Brain microvascular endothelial cell (primary cell): ENCODE data around the gene FYN.

Source experiments
- DNase-seq: peaks from one replicate; pipeline ENCODE4 v3.0.0-alpha.2; 2020
- H3K27ac ChIP-seq: fragments of 250-450 bp; sonication (Bioruptor Pico); 2 replicates; pipeline ENCODE4 v1.5.1; 2020; ENCODE audit warnings: mild to moderate bottlenecking, moderate library complexity
- H3K27me3 ChIP-seq: fragments of 250-450 bp; sonication (Bioruptor Pico); replicated peaks from 2 replicates; pipeline ENCODE4 v1.5.1; 2020; ENCODE audit warnings: mild to moderate bottlenecking
- H3K36me3 ChIP-seq: fragments of 250-450 bp; sonication (Bioruptor Pico); replicated peaks from 2 replicates; pipeline ENCODE4 v1.5.1; 2020; ENCODE audit warnings: mild to moderate bottlenecking
- H3K4me3 ChIP-seq: 2 replicates; pipeline ENCODE4 v1.5.1; 2011; ENCODE audit warnings: low read depth, mild to moderate bottlenecking, control low read depth, low read length, moderate library complexity
- in situ Hi-C: cut with HindIII; loops from 2 replicates; pipeline ENCODE4 v1.10.0; 2017; ENCODE audit warnings: low sequenced_read_pairs, low pct_ligation_motif_present
- TF ChIP-seq, protein P1 (sequence below): IDR thresholded peaks from 2 replicates; pipeline ENCODE4 v1.5.1; 2011; ENCODE audit warnings: low read depth, mild to moderate bottlenecking, moderate library complexity, low read length, control low read depth, inconsistent platforms; ENCODE audit errors: missing control alignments

FYN gene

DNA sequence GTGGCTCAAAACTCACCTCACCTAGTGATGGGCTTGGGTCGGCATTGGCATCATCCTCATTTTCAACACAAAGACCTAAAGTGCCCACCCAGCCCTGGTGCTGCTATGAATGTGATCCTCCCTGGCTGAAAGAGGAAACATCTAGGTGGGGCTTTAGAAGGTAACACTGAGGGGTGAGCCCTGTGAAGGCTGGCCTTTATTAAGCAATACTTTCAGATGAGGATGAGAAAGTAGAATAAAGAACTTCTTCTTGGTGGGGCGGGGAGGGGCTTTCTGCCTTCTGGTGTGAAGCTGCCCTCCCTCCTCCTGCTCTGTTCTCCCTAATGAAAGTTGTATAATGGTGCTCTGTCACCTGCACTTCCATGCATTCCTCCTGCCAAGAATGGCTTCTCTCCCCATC, 134.6 kb downstream of the FYN start:
- in situ Hi-C loops, result no loop called here
- no peaks in the 10 kb centered on the region for H3K36me3 ChIP-seq
- H3K4me3 ChIP-seq, result no peak overlapping the region
- H3K27me3 ChIP-seq, result no peaks in the 10 kb centered on the region
- no peak overlapping the region for H3K27ac ChIP-seq
- no peak for DNase-seq
- TF ChIP-seq, protein P1, sequence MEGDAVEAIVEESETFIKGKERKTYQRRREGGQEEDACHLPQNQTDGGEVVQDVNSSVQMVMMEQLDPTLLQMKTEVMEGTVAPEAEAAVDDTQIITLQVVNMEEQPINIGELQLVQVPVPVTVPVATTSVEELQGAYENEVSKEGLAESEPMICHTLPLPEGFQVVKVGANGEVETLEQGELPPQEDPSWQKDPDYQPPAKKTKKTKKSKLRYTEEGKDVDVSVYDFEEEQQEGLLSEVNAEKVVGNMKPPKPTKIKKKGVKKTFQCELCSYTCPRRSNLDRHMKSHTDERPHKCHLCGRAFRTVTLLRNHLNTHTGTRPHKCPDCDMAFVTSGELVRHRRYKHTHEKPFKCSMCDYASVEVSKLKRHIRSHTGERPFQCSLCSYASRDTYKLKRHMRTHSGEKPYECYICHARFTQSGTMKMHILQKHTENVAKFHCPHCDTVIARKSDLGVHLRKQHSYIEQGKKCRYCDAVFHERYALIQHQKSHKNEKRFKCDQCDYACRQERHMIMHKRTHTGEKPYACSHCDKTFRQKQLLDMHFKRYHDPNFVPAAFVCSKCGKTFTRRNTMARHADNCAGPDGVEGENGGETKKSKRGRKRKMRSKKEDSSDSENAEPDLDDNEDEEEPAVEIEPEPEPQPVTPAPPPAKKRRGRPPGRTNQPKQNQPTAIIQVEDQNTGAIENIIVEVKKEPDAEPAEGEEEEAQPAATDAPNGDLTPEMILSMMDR, result no peak

DNA sequence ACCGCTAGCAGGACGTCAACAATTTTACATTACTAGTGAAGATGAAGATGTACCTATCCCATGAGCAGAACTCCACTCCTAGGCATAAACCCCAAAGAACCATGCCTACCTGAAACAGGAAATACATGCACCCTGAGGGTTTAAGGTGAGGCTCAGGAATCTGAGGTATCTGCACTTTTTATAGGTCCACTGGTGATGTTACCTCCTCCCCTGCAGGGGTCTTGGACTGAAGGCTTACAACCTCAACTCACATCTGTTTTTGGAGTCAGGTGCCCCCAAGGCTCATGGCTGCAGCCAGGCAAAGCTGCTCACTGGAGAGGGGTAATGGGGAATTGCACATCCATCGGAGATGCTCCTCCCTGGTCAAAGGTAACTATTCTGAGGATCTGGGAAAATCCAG, 135.1 kb downstream of the FYN start:
- H3K36me3 ChIP-seq, result no peaks in the 10 kb centered on the region
- in situ Hi-C loops, result no loop called here

DNA sequence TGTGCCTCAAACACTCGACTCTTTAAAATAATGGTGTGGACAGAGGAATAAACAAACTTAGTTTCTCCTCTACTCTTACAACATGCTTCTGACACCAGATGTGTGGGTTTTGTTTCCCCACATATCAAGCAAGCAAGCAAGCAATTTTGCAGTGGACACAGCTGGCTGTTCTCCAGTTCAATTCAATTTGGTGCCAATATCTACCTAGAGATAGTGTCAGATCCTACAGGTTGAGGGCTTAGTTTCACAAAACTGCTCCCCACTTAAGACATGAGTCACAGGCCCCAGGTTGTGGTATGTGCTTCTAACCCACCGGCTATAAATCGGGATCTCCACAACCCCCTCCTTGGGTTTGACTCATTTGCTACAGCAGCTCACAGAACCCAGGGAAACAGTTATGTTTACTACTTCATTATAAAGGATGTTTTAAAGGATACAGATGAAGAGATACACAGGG, 136.2 kb downstream of the FYN start:
- Histone ChIP-seq H3K27me3 (no peaks in the 10 kb centered on the region), H3K36me3 (no peaks in the 10 kb centered on the region), H3K4me3 (no peak overlapping the region), H3K27ac (no peak overlapping the region)
- DNase-seq, result no peak
- TF ChIP-seq, protein P1, result no peak
- in situ Hi-C loops, result no loop called here

More for the DNA sequence above, 135.1 kb downstream of the FYN start:
- no peak overlapping the region for H3K4me3 ChIP-seq
- H3K27ac ChIP-seq, result no peak overlapping the region
- no peak for DNase-seq
- H3K27me3 ChIP-seq, result no peaks in the 10 kb centered on the region
- TF ChIP-seq, protein P1, result no peak

DNA sequence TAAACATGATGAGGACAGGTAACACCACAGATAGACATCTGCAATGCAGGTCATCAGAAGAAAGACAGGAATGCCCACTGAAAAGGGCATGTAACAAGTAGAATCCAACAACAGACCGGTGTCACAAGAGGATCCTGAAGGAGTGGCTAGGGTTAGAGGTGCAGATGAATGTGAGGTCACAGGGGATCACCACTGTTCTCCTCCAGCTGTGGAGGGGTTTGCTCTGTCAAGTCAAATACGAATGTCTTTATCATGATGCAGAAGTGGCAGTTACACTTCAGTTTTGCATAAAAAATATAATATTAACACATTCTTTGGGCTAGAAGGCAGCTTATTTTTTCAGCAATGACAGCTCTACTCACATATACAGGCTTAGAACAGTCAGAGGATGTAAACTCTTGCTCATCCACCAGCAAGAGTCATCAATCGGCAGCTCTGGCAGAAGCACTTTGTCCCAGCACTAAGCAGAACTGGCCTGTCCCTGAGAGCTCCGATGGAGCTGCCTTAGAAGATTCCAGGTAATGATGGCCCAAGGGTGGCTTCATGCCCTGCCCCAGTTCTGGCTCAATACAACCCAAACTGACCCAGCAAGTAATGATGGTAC, 137.1 kb downstream of the FYN start:
- Histone ChIP-seq H3K4me3 (no peak overlapping the region), H3K27me3 (no peaks in the 10 kb centered on the region), H3K36me3 (no peaks in the 10 kb centered on the region), H3K27ac (no peak overlapping the region)
- in situ Hi-C loops, result no loop called here
- no peak for DNase-seq
- TF ChIP-seq, protein P1, result no peak

DNA sequence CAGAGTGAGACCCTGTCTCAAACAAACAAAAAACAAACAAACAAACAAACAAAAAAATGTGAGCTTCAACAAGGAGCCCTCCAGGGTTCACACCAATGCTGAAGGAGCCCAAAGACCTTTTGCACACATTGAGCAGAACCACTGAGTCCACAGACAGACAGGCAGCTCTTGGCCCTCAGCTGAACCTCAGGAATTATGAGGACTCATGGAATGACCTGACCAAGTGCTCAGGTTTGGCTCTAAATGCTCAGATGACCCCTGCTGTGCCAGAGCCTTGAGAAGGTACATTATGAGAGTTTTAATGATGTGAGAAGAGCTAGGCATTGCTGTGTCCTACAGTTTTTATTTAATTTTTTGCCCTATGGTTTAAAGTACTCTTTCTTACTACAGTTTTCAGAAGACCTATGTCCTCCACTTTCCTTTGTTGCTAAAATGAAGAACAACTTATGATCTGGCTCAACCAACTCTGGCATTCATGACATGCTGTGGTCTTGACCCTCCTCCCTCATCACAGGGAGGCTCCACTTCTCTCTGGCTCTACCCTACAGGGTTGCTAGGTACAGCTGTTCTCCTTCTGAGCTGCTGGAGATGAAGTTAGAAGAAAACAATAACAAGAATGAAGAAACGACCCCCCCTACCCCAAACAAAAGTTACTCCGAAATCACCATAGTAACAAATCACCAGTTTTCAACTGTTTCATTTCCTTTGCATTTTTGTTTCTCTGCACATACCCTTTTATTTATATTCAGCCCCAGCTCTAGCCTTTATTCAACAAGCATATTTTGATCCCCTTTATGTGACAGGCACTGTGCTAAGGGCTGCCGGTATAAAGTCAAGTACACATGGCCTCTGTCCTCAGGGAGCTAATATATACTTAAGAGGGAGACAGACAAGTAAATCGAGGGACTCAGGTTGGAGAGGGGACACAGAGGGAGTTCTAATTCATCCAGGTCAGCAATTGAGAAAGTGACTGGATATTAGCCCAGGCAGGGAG, 138.9 kb downstream of the FYN start:
- Histone ChIP-seq H3K36me3 (no peaks in the 10 kb centered on the region), H3K27me3 (no peaks in the 10 kb centered on the region), H3K27ac (no peak overlapping the region), H3K4me3 (no peak overlapping the region)
- in situ Hi-C loops, result no loop called here
- DNase-seq, result no peak
- TF ChIP-seq, protein P1, result no peak
